ENCODE measurements around the gene PFKFB1.

PFKFB1 gene

DNA sequence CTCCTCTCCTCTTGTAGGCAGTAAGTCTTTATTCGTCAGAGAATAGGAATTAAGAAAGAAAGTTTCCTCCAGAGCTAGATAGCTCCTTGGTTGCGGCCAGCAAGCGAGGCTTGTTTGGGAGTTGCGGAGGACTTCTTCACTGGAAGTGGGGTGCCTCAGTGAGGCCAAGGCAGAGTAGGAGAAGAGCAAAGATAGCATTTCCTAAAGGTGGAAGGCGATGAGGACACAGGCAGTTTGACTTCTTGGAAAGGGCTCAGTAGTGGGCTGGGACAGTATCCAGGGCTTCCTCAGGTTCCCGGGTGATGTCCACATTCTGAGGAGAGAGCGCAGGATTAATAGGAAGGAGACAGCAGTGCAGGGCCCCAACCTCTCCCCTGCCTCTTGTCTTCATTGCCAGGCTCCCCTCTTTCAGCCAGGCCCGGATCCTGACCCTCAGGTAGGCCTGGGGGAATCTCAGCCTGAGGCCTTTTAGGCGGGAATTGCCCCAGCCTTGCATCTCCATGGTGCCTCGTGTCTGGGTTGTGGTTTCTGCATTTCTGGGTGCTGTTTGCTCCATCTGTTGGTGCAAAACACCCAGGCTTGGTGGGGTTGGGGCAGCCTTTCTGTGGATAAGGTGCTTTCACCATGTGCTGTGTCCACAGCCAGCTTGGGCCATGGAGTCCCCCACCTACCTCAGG lies 60.7 kb downstream of the PFKFB1 start:
- Histone ChIP-seq H3K9ac (ENCODE audit: low read length) (no peak overlapping the region), H3K36me3 (replicated peaks; ENCODE audit: low read depth, low read length) (no peaks in the 10 kb centered on the region), H3K4me3 (ENCODE audit: low read length) (no peak overlapping the region), H3K9me3 (ENCODE audit: insufficient read depth, low read length) (no peaks in the 10 kb centered on the region), H3K4me2 (ENCODE audit: low read length) (no peak overlapping the region), H3K27me3 (ENCODE audit: low read depth, low read length) (no peaks in the 10 kb centered on the region), H4K20me1 (ENCODE audit: insufficient read depth, low read length) (no peaks in the 10 kb centered on the region), H3K27ac (ENCODE audit: low read length) (no peak overlapping the region), H3K4me1 (ENCODE audit: low read length) (no peaks in the 10 kb centered on the region), H3K79me2 (ENCODE audit: low read length) (no peaks in the 10 kb centered on the region), H2AFZ (ENCODE audit: low read depth, low read length) (no peak overlapping the region)
- TF ChIP-seq CTCF (IDR thresholded peaks at IDR 0.05; ENCODE audit: low read depth, low read length) (no peak), EZH2phosphoT487 (IDR thresholded peaks at IDR 0.05; ENCODE audit: low read depth) (no peak)

- TF ChIP-seq EZH2phosphoT487 (IDR thresholded peaks at IDR 0.05; ENCODE audit: low read depth) (no peak), CTCF (IDR thresholded peaks at IDR 0.05; ENCODE audit: low read depth, low read length) (no peak)
- no peaks in the 10 kb centered on the region for H3K27me3 ChIP-seq (ENCODE audit: low read depth, low read length)
- no peaks in the 10 kb centered on the region for H3K36me3 ChIP-seq (replicated peaks; ENCODE audit: low read depth, low read length)
- H3K4me1 ChIP-seq (ENCODE audit: low read length) = no peaks in the 10 kb centered on the region; the same call in 1 of the 2 replicates
- H3K4me2 ChIP-seq (ENCODE audit: low read length) = no peak overlapping the region
- H2AFZ ChIP-seq (ENCODE audit: low read depth, low read length) = no peak overlapping the region
- H3K27ac ChIP-seq (ENCODE audit: low read length) = no peak overlapping the region
- H3K79me2 ChIP-seq (ENCODE audit: low read length) = no peaks in the 10 kb centered on the region
- no peaks in the 10 kb centered on the region for H3K9me3 ChIP-seq (ENCODE audit: insufficient read depth, low read length)
- H3K4me3 ChIP-seq (ENCODE audit: low read length) = no peak overlapping the region
- no peak overlapping the region for H3K9ac ChIP-seq (ENCODE audit: low read length)
- no peaks in the 10 kb centered on the region for H4K20me1 ChIP-seq (ENCODE audit: insufficient read depth, low read length)
Measured at GRCh38 chrX:54931107-54931506, 62.9 kb downstream of the PFKFB1 start.

DNA sequence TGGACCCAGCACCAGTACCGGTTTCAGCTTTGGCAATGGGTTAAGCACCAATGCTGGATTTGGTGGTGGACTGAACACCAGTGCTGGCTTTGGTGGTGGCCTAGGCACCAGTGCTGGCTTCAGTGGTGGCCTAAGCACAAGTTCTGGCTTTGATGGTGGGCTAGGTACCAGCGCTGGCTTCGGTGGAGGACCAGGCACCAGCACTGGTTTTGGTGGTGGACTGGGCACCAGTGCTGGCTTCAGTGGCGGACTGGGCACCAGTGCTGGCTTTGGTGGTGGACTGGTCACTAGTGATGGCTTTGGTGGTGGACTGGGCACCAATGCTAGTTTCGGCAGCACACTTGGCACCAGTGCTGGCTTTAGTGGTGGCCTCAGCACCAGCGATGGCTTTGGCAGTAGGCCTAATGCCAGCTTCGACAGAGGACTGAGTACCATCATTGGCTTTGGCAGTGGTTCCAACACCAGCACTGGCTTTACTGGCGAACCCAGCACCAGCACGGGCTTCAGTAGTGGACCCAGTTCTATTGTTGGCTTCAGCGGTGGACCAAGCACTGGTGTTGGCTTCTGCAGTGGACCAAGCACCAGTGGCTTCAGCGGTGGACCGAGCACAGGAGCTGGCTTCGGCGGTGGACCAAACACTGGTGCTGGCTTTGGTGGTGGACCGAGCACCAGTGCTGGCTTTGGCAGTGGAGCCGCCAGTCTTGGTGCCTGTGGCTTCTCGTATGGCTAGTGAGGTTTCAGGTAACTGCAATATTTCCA lies 63.5 kb downstream of the PFKFB1 start:
- no peak for TF ChIP-seq CTCF (IDR thresholded peaks at IDR 0.05; ENCODE audit: low read depth, low read length)
- TF ChIP-seq EZH2phosphoT487 (IDR thresholded peaks at IDR 0.05; ENCODE audit: low read depth) = no peak
- no peaks in the 10 kb centered on the region for H3K9me3 ChIP-seq (ENCODE audit: insufficient read depth, low read length)
- H4K20me1 ChIP-seq (ENCODE audit: insufficient read depth, low read length) = no peaks in the 10 kb centered on the region
- no peak overlapping the region for H2AFZ ChIP-seq (ENCODE audit: low read depth, low read length)
- no peaks in the 10 kb centered on the region; the same call in 1 of the 2 replicates for H3K4me1 ChIP-seq (ENCODE audit: low read length)
- H3K4me3 ChIP-seq (ENCODE audit: low read length) = no peak overlapping the region
- H3K36me3 ChIP-seq (replicated peaks; ENCODE audit: low read depth, low read length) = no peaks in the 10 kb centered on the region
- H3K27me3 ChIP-seq (ENCODE audit: low read depth, low read length) = no peaks in the 10 kb centered on the region
- no peak overlapping the region for H3K4me2 ChIP-seq (ENCODE audit: low read length)
- H3K79me2 ChIP-seq (ENCODE audit: low read length) = no peaks in the 10 kb centered on the region
- no peak overlapping the region for H3K9ac ChIP-seq (ENCODE audit: low read length)
- H3K27ac ChIP-seq (ENCODE audit: low read length) = no peak overlapping the region

GRCh38 chrX:54928876-54929275 lies 65.1 kb downstream of the PFKFB1 start:
- no peaks in the 10 kb centered on the region for H3K36me3 ChIP-seq (replicated peaks; ENCODE audit: low read depth, low read length)
- H3K4me3 ChIP-seq (ENCODE audit: low read length) = no peak overlapping the region
- no peaks in the 10 kb centered on the region; the same call in 1 of the 2 replicates for H3K4me1 ChIP-seq (ENCODE audit: low read length)
- H4K20me1 ChIP-seq (ENCODE audit: insufficient read depth, low read length) = no peaks in the 10 kb centered on the region
- TF ChIP-seq CTCF (IDR thresholded peaks at IDR 0.05; ENCODE audit: low read depth, low read length) (no peak), EZH2phosphoT487 (IDR thresholded peaks at IDR 0.05; ENCODE audit: low read depth) (no peak)
- no peaks in the 10 kb centered on the region for H3K9me3 ChIP-seq (ENCODE audit: insufficient read depth, low read length)
- no peak overlapping the region for H3K27ac ChIP-seq (ENCODE audit: low read length)
- H3K27me3 ChIP-seq (ENCODE audit: low read depth, low read length) = no peaks in the 10 kb centered on the region
- H3K79me2 ChIP-seq (ENCODE audit: low read length) = no peaks in the 10 kb centered on the region
- H3K4me2 ChIP-seq (ENCODE audit: low read length) = no peak overlapping the region
- no peak overlapping the region for H2AFZ ChIP-seq (ENCODE audit: low read depth, low read length)
- H3K9ac ChIP-seq (ENCODE audit: low read length) = no peak overlapping the region
